Chondrocyte (in vitro differentiated cells): Measurements from ENCODE around the gene COPZ2. TPM values are rescaled to one million over a fixed set of nuclear protein-coding genes. Genes with fewer than 3 reads are reported as not detected.

Source experiments
- DNase-seq: peaks from one replicate; pipeline ENCODE4 v3.0.0; 2021; ENCODE audit warnings: mixed read lengths, low spot score
- H3K27ac Mint-ChIP-seq: one replicate; pipeline ENCODE4 v1.8.0; 2021; ENCODE audit warnings: mild to moderate bottlenecking, moderate library complexity, mixed read lengths; ENCODE audit not compliant: unreplicated experiment
- H3K27me3 Mint-ChIP-seq: 2 replicates; pipeline ENCODE4 v1.8.0; 2021; ENCODE audit warnings: low read depth, mixed read lengths
- H3K36me3 Mint-ChIP-seq: 2 replicates; pipeline ENCODE4 v1.8.0; 2021; ENCODE audit warnings: low read depth, mixed read lengths
- H3K4me1 Mint-ChIP-seq: 2 replicates; pipeline ENCODE4 v1.8.0; 2021; ENCODE audit warnings: low read depth, mild to moderate bottlenecking, mixed read lengths
- H3K4me3 Mint-ChIP-seq: one replicate; pipeline ENCODE4 v1.8.0; 2021; ENCODE audit warnings: mild to moderate bottlenecking, moderate library complexity, mixed read lengths; ENCODE audit not compliant: unreplicated experiment
- H3K9me3 Mint-ChIP-seq: 2 replicates; pipeline ENCODE4 v1.8.0; 2021; ENCODE audit warnings: low read depth, mixed read lengths
- CTCF ChIP-seq: fragments of 200-600 bp; sonication (generic); IDR thresholded peaks from 2 replicates; pipeline ENCODE4 v1.5.0; 2021; ENCODE audit warnings: antibody characterized with exemption, mild to moderate bottlenecking, moderate library complexity
- microRNA-seq: library from miRNA; unstranded; fragments of <30 nt; microRNA quantifications from one replicate; pipeline ENCODE4 v1.2.0, GENCODE V29; 2020; ENCODE audit warnings: borderline number of aligned reads
- total RNA-seq: library from RNA; stranded (reverse); gene quantifications from 3 replicates; pipeline ENCODE4 v1.2.1, GENCODE V29; 2021

COPZ2 gene
- total RNA-seq, 1 donor from 2014 or later, result 219 TPM

GRCh38 chr17:47978324-47978723 is 59.3 kb downstream of the COPZ2 start:
- no peaks in the 10 kb centered on the region for H3K4me1 Mint-ChIP-seq
- peaks cover 38% of the 10 kb centered on the region for H3K36me3 Mint-ChIP-seq
- H3K27me3 Mint-ChIP-seq, result no peaks in the 10 kb centered on the region
- H3K27ac Mint-ChIP-seq, result no peak overlapping the region
- no peak for DNase-seq
- H3K4me3 Mint-ChIP-seq, result no peak overlapping the region
- no peaks in the 10 kb centered on the region for H3K9me3 Mint-ChIP-seq
- TF ChIP-seq CTCF, result peak; percentile 88

Small RNAs within 50 kb of the gene (microRNA-seq; reads per million reads assigned to microRNA genes)
- gene MIR152, result 2,184 reads per million, percentile 84 among the genes with 10 or more reads in this experiment

Other genes with a start within 250 kb of the COPZ2 start
- gene OSBPL7, start 216.0 kb downstream of the COPZ2 start, total RNA-seq, result 17.4 to 28.1 TPM (median 20.3 TPM) in 3 replicates
- 23.9 to 25.4 TPM (median 24.8 TPM) in 3 replicates for gene MRPL10, start 206.3 kb downstream of the COPZ2 start, total RNA-seq
- gene LRRC46, start 206.1 kb downstream of the COPZ2 start, total RNA-seq, result 0.35 to 0.65 TPM in 2 of 3 replicates, not detected in the other
- 14.9 to 32.9 TPM (median 15.7 TPM) in 3 replicates for gene SCRN2, start 196.5 kb downstream of the COPZ2 start, total RNA-seq
- 0.05 to 0.15 TPM (median 0.08 TPM) in 3 replicates for gene SP6, start 186.6 kb downstream of the COPZ2 start, total RNA-seq
- gene SP2, start 141.6 kb downstream of the COPZ2 start, total RNA-seq, result 13.5 to 16.8 TPM (median 16.0 TPM) in 3 replicates
- 6.3 to 9.0 TPM (median 8.2 TPM) in 3 replicates for gene PNPO, start 96.2 kb downstream of the COPZ2 start, total RNA-seq
- gene PRR15L, start 79.9 kb downstream of the COPZ2 start, total RNA-seq, result not detected in 3 replicates
- 99.2 to 123 TPM (median 105 TPM) in 3 replicates for gene CDK5RAP3, start 66.7 kb downstream of the COPZ2 start, total RNA-seq
- gene NFE2L1, start 10.6 kb upstream of the COPZ2 start, total RNA-seq, result 290 to 445 TPM (median 444 TPM) in 3 replicates
- 73.6 to 78.2 TPM (median 74.9 TPM) in 3 replicates for gene CBX1, start 63.7 kb upstream of the COPZ2 start, total RNA-seq
- gene SNX11, start 70.0 kb upstream of the COPZ2 start, total RNA-seq, result 22.3 to 24.7 TPM (median 22.5 TPM) in 3 replicates